AG04450 (cell line): ENCODE data around the gene RUNX2. TPM values are rescaled to one million over a fixed set of nuclear protein-coding genes. Genes with fewer than 3 reads are reported as not detected.
"Not testable (repeated sequence)": the region's sequence is repeated elsewhere in the genome, so short reads cannot be mapped to it uniquely, and the experiment has no call there.

Experiments
- CTCF ChIA-PET: fragments of 300-600, 350-600 bp; formaldehyde crosslinking; extraction: SDS; loops from one replicate; lab custom pipeline; 2022; ENCODE audit warnings: antibody characterized with exemption, inconsistent platforms; lab: Charles Lee
- POLR2A ChIA-PET: fragments of 350-600 bp; formaldehyde crosslinking; extraction: SDS; loops from one replicate; lab custom pipeline; 2021; ENCODE audit warnings: antibody characterized with exemption, inconsistent platforms; lab: Yijun Ruan, JAX
- DNase-seq: peaks from one replicate; pipeline ENCODE4 v3.0.0-alpha.2; 2011; ENCODE audit warnings: low read depth, low spot score
- H3K27ac ChIP-seq: one replicate; pipeline ENCODE4 v1.5.1; 2012; ENCODE audit warnings: low read depth, low read length, control low read depth
- H3K27me3 ChIP-seq: one replicate; pipeline ENCODE4 v1.6.0; 2012; ENCODE audit warnings: low read length; ENCODE audit not compliant: control insufficient read depth, insufficient read depth
- H3K4me3 ChIP-seq: 2 replicates; pipeline ENCODE4 v1.5.1; 2011; ENCODE audit warnings: mild to moderate bottlenecking, low read depth, low read length, control low read depth
- H3K9me3 ChIP-seq: 2 replicates; pipeline ENCODE4 v1.5.1; 2012; ENCODE audit warnings: low read length; ENCODE audit not compliant: control insufficient read depth, insufficient read depth
- CTCF ChIP-seq: IDR thresholded peaks from 2 replicates; pipeline ENCODE4 v1.5.1; 2011; ENCODE audit warnings: low read depth, low read length, control low read depth, inconsistent platforms
- polyA plus RNA-seq: library from polyadenylated mRNA; depleted of rRNA; stranded (reverse); fragments of >200 nt; gene quantifications from 2 replicates; pipeline ENCODE4 v1.2.3, GENCODE V29; 2011

RUNX2 gene
- polyA plus RNA-seq, 1 experiment: 3.4 TPM

- Histone ChIP-seq H3K27me3 (no peaks in the 10 kb centered on the region), H3K9me3 (no peaks in the 10 kb centered on the region), H3K27ac (peak overlapping the region; percentile 77), H3K4me3 (peak overlapping the region; percentile 48)
- ChIA-PET POLR2A (no interaction called here), CTCF (interaction anchor here (1.1 to 1.4 kb wide), 2 partner anchors 158 to 401 kb away, joined by 3 to 8 read pairs; no protein-coding TSS in a partner anchor)
- TF ChIP-seq CTCF: no peak
- DNase-seq: peak; percentile 32
Measured at GRCh38 chr6:45555981-45556771, 228.0 kb downstream of the RUNX2 start.

- ChIA-PET CTCF (interaction anchor here (1.1 to 1.4 kb wide), 2 partner anchors 158 to 402 kb away, joined by 3 to 8 read pairs; no protein-coding TSS in a partner anchor), POLR2A (interaction anchor here (1.5 kb wide), 1 partner anchor 135 kb away, joined by 3 read pairs; no protein-coding TSS in a partner anchor)
- no peak for DNase-seq
- no peak for TF ChIP-seq CTCF
- no peak overlapping the region for H3K4me3 ChIP-seq
- no peaks in the 10 kb centered on the region for H3K9me3 ChIP-seq
- no peaks in the 10 kb centered on the region for H3K27me3 ChIP-seq
- H3K27ac ChIP-seq: peak overlapping the region; percentile 77
Measured at GRCh38 chr6:45556828-45557227, 228.7 kb downstream of the RUNX2 start.

DNA sequence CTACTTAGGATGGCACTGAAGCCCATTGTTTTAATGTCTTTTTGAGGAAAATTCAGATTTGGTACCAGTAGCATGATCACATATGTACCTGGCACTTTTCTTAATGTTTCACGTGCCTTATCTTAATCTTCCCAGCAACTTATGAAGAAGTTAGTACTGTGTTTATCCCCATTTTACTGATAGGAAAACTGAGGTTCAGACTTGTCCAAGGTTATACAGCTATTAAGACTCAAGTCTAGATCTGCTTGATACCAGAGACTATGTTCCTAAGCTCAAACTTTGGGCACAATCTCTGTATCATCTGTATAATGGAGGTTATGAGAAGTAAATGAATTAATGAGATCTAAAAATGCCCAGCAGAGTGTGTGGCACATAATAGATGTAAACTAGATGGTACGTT lies 229.3 kb downstream of the RUNX2 start:
- ChIA-PET CTCF (interaction anchor here (1.1 kb wide), 1 partner anchor 402 kb away, joined by 3 read pairs; no protein-coding TSS in a partner anchor), POLR2A (interaction anchor here (1.5 kb wide), 1 partner anchor 135 kb away, joined by 3 read pairs; no protein-coding TSS in a partner anchor)
- Histone ChIP-seq H3K9me3 (no peaks in the 10 kb centered on the region), H3K4me3 (no peak overlapping the region), H3K27ac (no peak overlapping the region), H3K27me3 (no peaks in the 10 kb centered on the region)
- no peak for TF ChIP-seq CTCF
- DNase-seq: no peak

- no peaks in the 10 kb centered on the region for H3K27me3 ChIP-seq
Measured at GRCh38 chr6:45558858-45559257, 230.7 kb downstream of the RUNX2 start.

GRCh38 chr6:45560321-45560820 lies 232.2 kb downstream of the RUNX2 start:
- H3K27me3 ChIP-seq, DNase-seq, H3K4me3 ChIP-seq, H3K9me3 ChIP-seq, H3K27ac ChIP-seq, POLR2A ChIA-PET: not testable (repeated sequence)
- CTCF ChIA-PET: interaction anchor here (1.6 kb wide), 1 partner anchor 154 kb away, joined by 3 read pairs; no protein-coding TSS in a partner anchor

More at GRCh38 chr6:45558858-45559257, 230.7 kb downstream of the RUNX2 start:
- no peak for TF ChIP-seq CTCF
- no peak overlapping the region for H3K27ac ChIP-seq
- DNase-seq: no peak
- no peak overlapping the region for H3K4me3 ChIP-seq
- POLR2A ChIA-PET: no interaction called here
- CTCF ChIA-PET: interaction anchor here (1.6 kb wide), 1 partner anchor 156 kb away, joined by 3 read pairs; no protein-coding TSS in a partner anchor
- no peaks in the 10 kb centered on the region for H3K9me3 ChIP-seq
